Endothelial cell of umbilical vein (primary cell): ENCODE measurements around the gene PCDH8. TPM values are rescaled to one million over a fixed set of nuclear protein-coding genes. Genes with fewer than 3 reads are reported as not detected.

Experiments
- BruUV-seq: library from RNA; stranded (reverse); fragments of 400-500 nt; replicated peaks from 2 replicates; lab custom pipeline; 2021; lab: Mats Ljungman, UMichigan
- CTCF ChIA-PET: fragments of 300-600, 350-600 bp; sonication (Branson Sonifier 250); formaldehyde crosslinking; loops from one replicate; lab custom pipeline; 2021; ENCODE audit warnings: antibody characterized with exemption, inconsistent platforms; lab: Charles Lee
- POLR2A ChIA-PET: fragments of 300-600, 350-600 bp; sonication (Branson Sonifier 250); formaldehyde crosslinking; loops from one replicate; lab custom pipeline; 2021; ENCODE audit warnings: antibody characterized with exemption, inconsistent platforms; lab: Charles Lee
- DNase-seq: peaks from one replicate; pipeline ENCODE4 v3.0.0-alpha.2; 2011; ENCODE audit warnings: low read depth, low spot score
- FAIRE-seq: peaks from 2 replicates; lab custom pipeline; 2011; peaks lifted over from hg19 to GRCh38; lab: Jason Lieb, UNC
- H2AFZ ChIP-seq: 2 replicates; pipeline ENCODE4 v1.6.0; 2012; ENCODE audit warnings: low read depth, low read length, control low read depth, inconsistent platforms
- H3K27ac ChIP-seq: 2 replicates; pipeline ENCODE4 v1.5.1; 2011; ENCODE audit warnings: low read depth, mild to moderate bottlenecking, control low read depth, low read length, moderate library complexity; ENCODE audit not compliant: insufficient read depth
- H3K27me3 ChIP-seq, 2 experiments: 2 replicates each; pipeline versions ENCODE4 v1.6.0 to v1.6.1; 2011; ENCODE audit warnings: low read length in 2 of 2, mixed read lengths in 1 of 2; ENCODE audit not compliant: control insufficient read depth in 2 of 2, insufficient read depth in 2 of 2
- H3K36me3 ChIP-seq, 2 experiments: 2 replicates in 1 of 2; 3 replicates in 1 of 2; pipeline ENCODE4 v1.5.1; 2011; ENCODE audit warnings: low read length in 2 of 2, mild to moderate bottlenecking in 1 of 2, moderate library complexity in 1 of 2; ENCODE audit not compliant: control insufficient read depth in 2 of 2, insufficient read depth in 2 of 2; ENCODE audit errors: extremely low read depth in 1 of 2
- H3K4me1 ChIP-seq: 3 replicates; pipeline ENCODE4 v1.5.1; 2011; ENCODE audit warnings: mild to moderate bottlenecking, low read length; ENCODE audit not compliant: control insufficient read depth, insufficient read depth; ENCODE audit errors: extremely low read depth
- H3K4me2 ChIP-seq: 2 replicates; pipeline ENCODE4 v1.6.1; 2011; ENCODE audit warnings: low read length, control low read depth, mixed read lengths; ENCODE audit not compliant: insufficient read depth
- H3K4me3 ChIP-seq, 3 experiments: fragments of 200-600 bp in 1 of 3; sonication (generic), shearing (Covaris generic) in 1 of 3; replicated peaks in 1 of 3; 2 replicates each; pipeline ENCODE4 v1.5.1; 2011 to 2016; ENCODE audit warnings: control low read depth in 3 of 3, low read length in 3 of 3, mild to moderate bottlenecking in 2 of 3, inconsistent platforms in 1 of 3, low read depth in 1 of 3, moderate library complexity in 1 of 3; ENCODE audit not compliant: insufficient read depth in 1 of 3
- H3K79me2 ChIP-seq: 2 replicates; pipeline ENCODE4 v1.6.0; 2012; ENCODE audit warnings: low read length, inconsistent platforms; ENCODE audit not compliant: control insufficient read depth, insufficient read depth
- H3K9ac ChIP-seq: replicated peaks from 2 replicates; pipeline ENCODE3; 2011; ENCODE audit warnings: low read length, control low read depth; ENCODE audit not compliant: insufficient read depth; ENCODE audit errors: extremely low read depth
- H3K9me1 ChIP-seq: replicated peaks from 3 replicates; pipeline ENCODE4 v1.6.0; 2011; ENCODE audit warnings: mild to moderate bottlenecking, low read length; ENCODE audit not compliant: control insufficient read depth, insufficient read depth; ENCODE audit errors: extremely low read depth
- H3K9me3 ChIP-seq: replicated peaks from 2 replicates; pipeline ENCODE4 v1.5.1; 2012; ENCODE audit warnings: low read length, inconsistent platforms; ENCODE audit not compliant: control insufficient read depth, insufficient read depth
- H4K20me1 ChIP-seq: replicated peaks from 2 replicates; pipeline ENCODE3; 2011; ENCODE audit warnings: mild to moderate bottlenecking, low read length; ENCODE audit not compliant: control insufficient read depth, insufficient read depth; ENCODE audit errors: extremely low read depth
- EZH2 ChIP-seq: IDR thresholded peaks from 2 replicates; pipeline ENCODE4 v1.6.1; 2012; ENCODE audit warnings: borderline replicate concordance, low read depth, mild to moderate bottlenecking, moderate library complexity, low read length, inconsistent platforms; ENCODE audit not compliant: severe bottlenecking
- FOS ChIP-seq: IDR thresholded peaks from 2 replicates; pipeline ENCODE4 v1.6.1; 2011; ENCODE audit warnings: mild to moderate bottlenecking, low read length, moderate library complexity, borderline replicate concordance; ENCODE audit not compliant: insufficient read depth
- GATA2 ChIP-seq: IDR thresholded peaks from 2 replicates; pipeline ENCODE4 v1.7.0; 2011; ENCODE audit warnings: low read depth, mild to moderate bottlenecking, moderate library complexity, mixed read lengths, low read length; ENCODE audit not compliant: insufficient read length, insufficient read depth
- JUN ChIP-seq: IDR thresholded peaks from 2 replicates; pipeline ENCODE4 v1.6.1; 2011; ENCODE audit warnings: borderline replicate concordance, low read depth; ENCODE audit not compliant: insufficient read length, insufficient read depth
- MYC ChIP-seq: IDR thresholded peaks from one replicate; pipeline ENCODE4 v1.6.1; 2011; ENCODE audit warnings: mild to moderate bottlenecking, low read depth, low read length
- POLR2A ChIP-seq: IDR thresholded peaks from 2 replicates; pipeline ENCODE4 v1.6.1; 2012; ENCODE audit warnings: low read depth, mild to moderate bottlenecking, control low read depth, low read length
- POLR2AphosphoS5 ChIP-seq: IDR thresholded peaks from 2 replicates; pipeline ENCODE4 v1.6.1; 2012; ENCODE audit warnings: low read depth, mild to moderate bottlenecking, control low read depth, low read length, moderate library complexity; ENCODE audit not compliant: insufficient read depth
- dilution Hi-C: fragments of 300-500 bp; cut with MboI; formaldehyde crosslinking; loops from one replicate; pipeline ENCODE4 v1.15.0; 2019; ENCODE audit warnings: low sequenced_read_pairs; ENCODE audit not compliant: extremely low pct_ligation_motif_present
- intact Hi-C: fragments of 100-400 bp; cut with micrococcal nuclease; formaldehyde crosslinking; loops from one replicate; pipeline ENCODE4 v1.10.0; 2022
- polyA plus RNA-seq, 4 experiments: library from polyadenylated mRNA; depleted of rRNA in 3 of 4; stranded (reverse) in 3 of 4; unstranded in 1 of 4; fragments of >200 nt; gene quantifications; 2 replicates each; pipeline versions ENCODE4 v1.2.1 to v1.2.3, GENCODE V29; 2011 to 2012; ENCODE audit warnings: missing spikeins in 1 of 4
- total RNA-seq: library from RNA; stranded (reverse); gene quantifications from 2 replicates; pipeline ENCODE4 v1.2.3, GENCODE V29; 2021
- TF ChIP-seq, protein P1 (sequence below): IDR thresholded peaks from 2 replicates; pipeline ENCODE4 v1.6.1; 2011; ENCODE audit not compliant: insufficient read depth, insufficient read length
- TF ChIP-seq, protein P2 (sequence below), 2 donors: IDR thresholded peaks; 1 replicate in 1 of 2; 2 replicates in 1 of 2; pipeline ENCODE4 v1.5.1; 2011; ENCODE audit warnings: low read length in 2 of 2, mild to moderate bottlenecking in 2 of 2, moderate library complexity in 2 of 2, control low read depth in 1 of 2, inconsistent platforms in 1 of 2, low read depth in 1 of 2; ENCODE audit not compliant: insufficient read depth in 1 of 2; ENCODE audit errors: extremely low read depth in 1 of 2

Gene PCDH8
- total and polyA plus RNA-seq, 2 donors (not counting 3 experiments of a cell fraction or from before 2014, with no cell fraction given): not detected

DNA sequence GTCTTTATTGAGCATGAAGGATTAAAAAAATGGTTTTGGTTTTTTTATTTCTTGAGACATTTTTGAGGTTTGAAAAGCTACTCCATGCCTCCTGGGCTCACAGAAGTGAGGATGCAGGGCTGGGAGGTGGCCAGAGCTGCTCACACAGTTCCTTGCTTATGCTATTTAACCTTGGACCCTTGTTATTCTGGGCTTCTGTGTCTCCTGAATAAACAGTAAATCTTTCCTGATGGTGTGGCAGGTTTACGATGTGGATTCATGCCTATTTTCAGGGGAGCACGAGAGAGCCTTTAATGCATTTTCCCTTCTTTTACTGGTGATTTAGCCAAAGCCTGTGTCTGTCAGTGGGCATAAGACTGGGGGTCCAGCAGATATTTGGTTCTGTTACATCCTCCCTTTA is 34.3 kb upstream of the PCDH8 start:
- no peaks in the 10 kb centered on the region for H3K4me1 ChIP-seq
- H3K9me3 ChIP-seq: no peaks in the 10 kb centered on the region
- TF ChIP-seq POLR2AphosphoS5 (no peak), JUN (no peak), FOS (no peak), MYC (no peak), POLR2A (no peak), GATA2 (no peak), EZH2 (no peak)
- TF ChIP-seq, protein P1, sequence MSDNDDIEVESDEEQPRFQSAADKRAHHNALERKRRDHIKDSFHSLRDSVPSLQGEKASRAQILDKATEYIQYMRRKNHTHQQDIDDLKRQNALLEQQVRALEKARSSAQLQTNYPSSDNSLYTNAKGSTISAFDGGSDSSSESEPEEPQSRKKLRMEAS: no peak
- TF ChIP-seq, protein P2, sequence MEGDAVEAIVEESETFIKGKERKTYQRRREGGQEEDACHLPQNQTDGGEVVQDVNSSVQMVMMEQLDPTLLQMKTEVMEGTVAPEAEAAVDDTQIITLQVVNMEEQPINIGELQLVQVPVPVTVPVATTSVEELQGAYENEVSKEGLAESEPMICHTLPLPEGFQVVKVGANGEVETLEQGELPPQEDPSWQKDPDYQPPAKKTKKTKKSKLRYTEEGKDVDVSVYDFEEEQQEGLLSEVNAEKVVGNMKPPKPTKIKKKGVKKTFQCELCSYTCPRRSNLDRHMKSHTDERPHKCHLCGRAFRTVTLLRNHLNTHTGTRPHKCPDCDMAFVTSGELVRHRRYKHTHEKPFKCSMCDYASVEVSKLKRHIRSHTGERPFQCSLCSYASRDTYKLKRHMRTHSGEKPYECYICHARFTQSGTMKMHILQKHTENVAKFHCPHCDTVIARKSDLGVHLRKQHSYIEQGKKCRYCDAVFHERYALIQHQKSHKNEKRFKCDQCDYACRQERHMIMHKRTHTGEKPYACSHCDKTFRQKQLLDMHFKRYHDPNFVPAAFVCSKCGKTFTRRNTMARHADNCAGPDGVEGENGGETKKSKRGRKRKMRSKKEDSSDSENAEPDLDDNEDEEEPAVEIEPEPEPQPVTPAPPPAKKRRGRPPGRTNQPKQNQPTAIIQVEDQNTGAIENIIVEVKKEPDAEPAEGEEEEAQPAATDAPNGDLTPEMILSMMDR (IDR thresholded peaks at IDR 0.05; ENCODE audit: extremely low read depth in 1 of 2, insufficient read depth in 1 of 2, low read depth in 1 of 2, low read length in 2 of 2): no peak
- FAIRE-seq (no peak), DNase-seq (no peak)
- H3K9ac ChIP-seq: no peak overlapping the region
- H3K4me3 ChIP-seq: no peak overlapping the region
- no peaks in the 10 kb centered on the region for H4K20me1 ChIP-seq
- H3K27ac ChIP-seq: no peak overlapping the region
- dilution Hi-C loops: no loop called here
- POLR2A ChIA-PET: no interaction called here
- CTCF ChIA-PET: no interaction called here
- BruUV-seq: no TSS peak
- no peaks in the 10 kb centered on the region for H3K27me3 ChIP-seq
- H2AFZ ChIP-seq: no peak overlapping the region
- H3K79me2 ChIP-seq: no peaks in the 10 kb centered on the region
- H3K9me1 ChIP-seq: no peaks in the 10 kb centered on the region
- no peak overlapping the region for H3K4me2 ChIP-seq
- H3K36me3 ChIP-seq: no peaks in the 10 kb centered on the region
- intact Hi-C loops: no loop called here
